Liver (tissue), 9 donors: ENCODE data around the gene MAP3K9. TPM values are rescaled to one million over a fixed set of nuclear protein-coding genes. Genes with fewer than 3 reads are reported as not detected.

Experiments
- DNase-seq: peaks from one replicate; pipeline ENCODE4 v3.0.0-alpha.2; 2017; ENCODE audit warnings: low spot score
- H3K27ac ChIP-seq, 2 donors: one replicate each; pipeline ENCODE4 v1.7.0; 2013; ENCODE audit warnings: inconsistent platforms in 2 of 2, low read length in 2 of 2, control low read depth in 1 of 2, low read depth in 1 of 2, mild to moderate bottlenecking in 1 of 2
- H3K27me3 ChIP-seq, 4 donors: one replicate each; pipeline versions ENCODE4 v1.6.1 to v1.7.0; 2013; ENCODE audit warnings: low read length in 3 of 4, inconsistent platforms in 1 of 4, mild to moderate bottlenecking in 1 of 4, moderate library complexity in 1 of 4; ENCODE audit not compliant: control insufficient read depth in 4 of 4, insufficient read depth in 4 of 4
- H3K36me3 ChIP-seq, 4 donors: one replicate each; pipeline versions ENCODE4 v1.6.1 to v1.7.0; 2013; ENCODE audit warnings: low read length in 3 of 4, mild to moderate bottlenecking in 3 of 4, low read depth in 1 of 4, moderate library complexity in 1 of 4; ENCODE audit not compliant: control insufficient read depth in 4 of 4, insufficient read depth in 3 of 4
- H3K4me1 ChIP-seq, 4 donors: one replicate each; pipeline versions ENCODE4 v1.6.1 to v1.7.0; 2013; ENCODE audit warnings: low read length in 3 of 4, mild to moderate bottlenecking in 3 of 4, moderate library complexity in 1 of 4; ENCODE audit not compliant: control insufficient read depth in 4 of 4, insufficient read depth in 4 of 4
- H3K4me3 ChIP-seq, 3 donors: one replicate each; pipeline versions ENCODE4 v1.6.1 to v1.7.0; 2013; ENCODE audit warnings: low read length in 3 of 3, control low read depth in 1 of 3, low read depth in 1 of 3, mild to moderate bottlenecking in 1 of 3
- H3K9ac ChIP-seq, 2 donors: one replicate each; pipeline ENCODE4 v1.7.0; 2013; ENCODE audit warnings: low read length in 2 of 2, mild to moderate bottlenecking in 2 of 2, moderate library complexity in 2 of 2, control low read depth in 1 of 2, low read depth in 1 of 2
- H3K9me3 ChIP-seq, 4 donors: one replicate each; pipeline versions ENCODE4 v1.6.1 to v1.7.0; 2013; ENCODE audit warnings: low read length in 3 of 4; ENCODE audit not compliant: control insufficient read depth in 4 of 4
- ATF3 ChIP-seq: IDR thresholded peaks from 2 replicates; pipeline ENCODE4 v1.6.1; 2016; ENCODE audit warnings: antibody characterized with exemption
- CTCF ChIP-seq: fragments of 150-350 bp; IDR thresholded peaks from 2 replicates; pipeline ENCODE4 v1.5.1; 2017; ENCODE audit warnings: improper control_type of control experiment, low read depth, low read length; ENCODE audit not compliant: missing input control
- EGR1 ChIP-seq, 2 donors: IDR thresholded peaks; 2 replicates each; pipeline ENCODE4 v1.6.1; 2016 to 2018; ENCODE audit warnings: antibody characterized with exemption in 2 of 2, low read depth in 2 of 2
- FOXA1 ChIP-seq: IDR thresholded peaks from 2 replicates; pipeline ENCODE4 v1.6.1; 2016; ENCODE audit warnings: antibody characterized with exemption
- FOXA2 ChIP-seq: IDR thresholded peaks from 2 replicates; pipeline ENCODE4 v1.6.1; 2016; ENCODE audit warnings: antibody characterized with exemption
- GABPA ChIP-seq, 2 donors: IDR thresholded peaks in 1 of 2; conservative IDR thresholded peaks in 1 of 2; 2 replicates each; pipeline ENCODE4 v1.6.1; 2016; ENCODE audit warnings: antibody characterized with exemption in 2 of 2, mild to moderate bottlenecking in 1 of 2, moderate library complexity in 1 of 2
- HNF4A ChIP-seq, 2 donors: conservative IDR thresholded peaks; 2 replicates each; pipeline ENCODE4 v1.6.1; 2016; ENCODE audit warnings: antibody characterized with exemption in 2 of 2, mild to moderate bottlenecking in 2 of 2
- HNF4G ChIP-seq: IDR thresholded peaks from 2 replicates; pipeline ENCODE4 v1.6.1; 2016; ENCODE audit warnings: antibody characterized with exemption
- MAX ChIP-seq: IDR thresholded peaks from 2 replicates; pipeline ENCODE4 v1.6.1; 2016; ENCODE audit warnings: antibody characterized with exemption
- NR2F2 ChIP-seq: IDR thresholded peaks from 2 replicates; pipeline ENCODE4 v1.6.1; 2016; ENCODE audit warnings: antibody characterized with exemption
- RAD21 ChIP-seq, 2 donors: IDR thresholded peaks; 2 replicates each; pipeline ENCODE4 v1.6.1; 2016; ENCODE audit warnings: antibody characterized with exemption in 2 of 2, mild to moderate bottlenecking in 2 of 2
- REST ChIP-seq: IDR thresholded peaks from 2 replicates; pipeline ENCODE4 v1.6.1; 2016; ENCODE audit warnings: antibody characterized with exemption, mild to moderate bottlenecking
- RXRA ChIP-seq, 2 donors: IDR thresholded peaks; 2 replicates each; pipeline ENCODE4 v1.6.1; 2017 to 2018; ENCODE audit warnings: antibody characterized with exemption in 2 of 2, mild to moderate bottlenecking in 1 of 2
- SP1 ChIP-seq: IDR thresholded peaks from 2 replicates; pipeline ENCODE4 v1.6.1; 2018; ENCODE audit warnings: antibody characterized with exemption, mild to moderate bottlenecking
- TAF1 ChIP-seq: conservative IDR thresholded peaks from 2 replicates; pipeline ENCODE4 v1.6.1; 2016; ENCODE audit warnings: antibody characterized with exemption, mild to moderate bottlenecking
- ZBTB33 ChIP-seq: IDR thresholded peaks from 2 replicates; pipeline ENCODE4 v1.6.1; 2016; ENCODE audit warnings: antibody characterized with exemption
- WGBS: extraction: QIAGEN DNeasy Blood & Tissue Kit; methylation state at CpG from one replicate; pipeline ENCODE4 v1.1.7; 2013; 5-methylcytosine and 5-hydroxymethylcytosine counted together
- polyA plus RNA-seq, 2 donors: library from polyadenylated mRNA; stranded (reverse) in 1 of 2; unstranded in 1 of 2; fragments of 200-250 nt in 1 of 2; fragments of >200 nt in 1 of 2; fragmentation: Nextera tagmentation in 1 of 2; extraction: Ambion mirVana in 1 of 2; gene quantifications; one replicate each; pipeline versions ENCODE4 v1.2.1 to v1.2.3, GENCODE V29; 2013 to 2015
- total RNA-seq, 2 donors: library from RNA; depleted of rRNA; stranded (reverse); fragments of >200 nt; gene quantifications; one replicate each; pipeline ENCODE4 v1.2.3, GENCODE V29; 2014
- donor health status: healthy.
- donor health status: healthy.
- donor health status: healthy.
- donor health status: healthy.
- donor health status: healthy.

The MAP3K9 gene
- total and polyA plus RNA-seq, 4 donors: 0.65 to 5.2 (median 0.80) TPM

- 94% methylated on average over 1 of the region's 1 CpG for WGBS
- no peak for DNase-seq
- no peak overlapping the region for H3K27ac ChIP-seq
Measured at GRCh38 chr14:70802379-70802778, 6.9 kb downstream of the MAP3K9 start.

GRCh38 chr14:70801836-70802235, 7.5 kb downstream of the MAP3K9 start:
- no peak overlapping the region for H3K4me3 ChIP-seq
- no peak overlapping the region for H3K9ac ChIP-seq
- H3K9me3 ChIP-seq: no peaks in the 10 kb centered on the region
- TF ChIP-seq SP1 (no peak), NR2F2 (no peak), HNF4A (conservative IDR thresholded peaks at IDR 0.05) (no peak), HNF4G (no peak), RAD21 (IDR thresholded peaks at IDR 0.05) (no peak), ZBTB33 (no peak), FOXA1 (no peak), MAX (no peak), FOXA2 (no peak), ATF3 (no peak), EGR1 (IDR thresholded peaks at IDR 0.05; ENCODE audit: low read depth in 2 of 2) (no peak), REST (no peak), GABPA (IDR thresholded peaks at IDR 0.05 in 1 of 2, conservative IDR thresholded peaks at IDR 0.05 in 1 of 2) (no peak), CTCF (no peak), TAF1 (no peak), RXRA (IDR thresholded peaks at IDR 0.05) (no peak)
- H3K36me3 ChIP-seq: peaks cover 1 to 5% (median 4%) of the 10 kb centered on the region in 4 donors
- H3K27me3 ChIP-seq: no peaks in the 10 kb centered on the region
- 93% methylated on average over 5 of the region's 5 CpGs for WGBS
- H3K4me1 ChIP-seq: no peaks in the 10 kb centered on the region
- H3K27ac ChIP-seq: no peak overlapping the region
- no peak for DNase-seq

More at GRCh38 chr14:70802379-70802778, 6.9 kb downstream of the MAP3K9 start:
- H3K4me1 ChIP-seq: no peaks in the 10 kb centered on the region
- H3K9me3 ChIP-seq: no peaks in the 10 kb centered on the region
- no peaks in the 10 kb centered on the region for H3K27me3 ChIP-seq
- peaks cover 1 to 5% (median 4%) of the 10 kb centered on the region in 4 donors for H3K36me3 ChIP-seq
- TF ChIP-seq RAD21 (IDR thresholded peaks at IDR 0.05): no peak
- TF ChIP-seq ATF3: no peak
- no peak for TF ChIP-seq NR2F2
- TF ChIP-seq CTCF: no peak
- no peak for TF ChIP-seq EGR1 (IDR thresholded peaks at IDR 0.05; ENCODE audit: low read depth in 2 of 2)
- TF ChIP-seq FOXA1: no peak
- no peak overlapping the region for H3K4me3 ChIP-seq
- H3K9ac ChIP-seq: no peak overlapping the region
